ENCODE results near the gene LRR1. TPM values are rescaled to one million over a fixed set of nuclear protein-coding genes. Genes with fewer than 3 reads are reported as not detected.
A peak's percentile ranks its signal among the peaks of the same experiment; 100 is the strongest.

LRR1 gene
- total RNA-seq, 1 experiment from 2014 or later = 27.3 TPM

DNA sequence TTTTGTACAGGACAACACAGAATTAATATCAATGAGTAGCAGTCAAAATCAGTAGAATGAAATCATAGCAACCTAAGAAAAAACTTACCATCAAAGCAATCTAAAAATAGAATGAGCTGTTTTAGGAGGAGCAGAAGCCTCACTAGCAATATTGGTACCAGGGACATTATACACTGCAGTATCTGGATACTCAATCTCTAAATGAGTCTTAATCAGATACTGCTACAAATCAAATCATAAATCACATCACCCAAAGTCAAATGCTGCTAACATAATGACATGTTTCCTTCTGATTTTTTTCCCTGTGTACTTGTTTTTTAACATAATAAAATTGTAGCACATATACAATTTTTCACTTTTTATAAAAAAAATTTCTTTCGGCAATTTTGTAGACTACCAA, 20.6 kb upstream of the LRR1 start:
- H3K4me3 Mint-ChIP-seq (ENCODE audit: low read depth, unreplicated experiment) = no peak overlapping the region
- no peak overlapping the region for H3K27ac Mint-ChIP-seq (ENCODE audit: unreplicated experiment)
- peaks cover 42% of the 10 kb centered on the region for H3K36me3 Mint-ChIP-seq (ENCODE audit: insufficient read depth, unreplicated experiment)
- H3K9me3 Mint-ChIP-seq (ENCODE audit: low read depth, unreplicated experiment) = no peaks in the 10 kb centered on the region
- intact Hi-C loops (cut with micrococcal nuclease; ENCODE audit: unreplicated experiment) = no loop called here
- peaks cover 23% of the 10 kb centered on the region for H3K4me1 Mint-ChIP-seq (ENCODE audit: low read depth, unreplicated experiment)
- no peak for DNase-seq
- H3K27me3 Mint-ChIP-seq (ENCODE audit: unreplicated experiment) = no peaks in the 10 kb centered on the region
- TF ChIP-seq, protein P1, sequence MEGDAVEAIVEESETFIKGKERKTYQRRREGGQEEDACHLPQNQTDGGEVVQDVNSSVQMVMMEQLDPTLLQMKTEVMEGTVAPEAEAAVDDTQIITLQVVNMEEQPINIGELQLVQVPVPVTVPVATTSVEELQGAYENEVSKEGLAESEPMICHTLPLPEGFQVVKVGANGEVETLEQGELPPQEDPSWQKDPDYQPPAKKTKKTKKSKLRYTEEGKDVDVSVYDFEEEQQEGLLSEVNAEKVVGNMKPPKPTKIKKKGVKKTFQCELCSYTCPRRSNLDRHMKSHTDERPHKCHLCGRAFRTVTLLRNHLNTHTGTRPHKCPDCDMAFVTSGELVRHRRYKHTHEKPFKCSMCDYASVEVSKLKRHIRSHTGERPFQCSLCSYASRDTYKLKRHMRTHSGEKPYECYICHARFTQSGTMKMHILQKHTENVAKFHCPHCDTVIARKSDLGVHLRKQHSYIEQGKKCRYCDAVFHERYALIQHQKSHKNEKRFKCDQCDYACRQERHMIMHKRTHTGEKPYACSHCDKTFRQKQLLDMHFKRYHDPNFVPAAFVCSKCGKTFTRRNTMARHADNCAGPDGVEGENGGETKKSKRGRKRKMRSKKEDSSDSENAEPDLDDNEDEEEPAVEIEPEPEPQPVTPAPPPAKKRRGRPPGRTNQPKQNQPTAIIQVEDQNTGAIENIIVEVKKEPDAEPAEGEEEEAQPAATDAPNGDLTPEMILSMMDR (IDR thresholded peaks at IDR 0.05; ENCODE audit: unreplicated experiment) = no peak
- CTCF ChIA-PET = no interaction called here
- BruUV-seq (replicated peaks) = no TSS peak

DNA sequence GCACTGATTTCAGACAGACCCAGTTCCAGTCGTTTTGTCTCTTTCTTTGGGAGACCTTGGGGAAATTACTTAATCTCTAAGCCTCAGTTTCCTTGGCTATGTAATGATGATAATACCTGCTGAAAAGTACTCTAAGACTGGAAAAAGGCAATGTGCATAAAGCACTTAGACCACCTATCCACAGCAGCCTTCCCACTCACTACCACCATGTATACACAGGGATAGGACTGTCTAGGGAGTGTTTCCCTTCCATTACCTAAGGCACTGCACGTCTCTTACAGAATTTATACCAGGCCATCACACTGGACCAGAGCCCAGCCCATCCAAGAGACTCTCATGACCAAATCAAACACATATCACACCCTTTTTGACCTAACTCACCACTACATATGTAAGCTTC, 18.9 kb upstream of the LRR1 start:
- H3K36me3 Mint-ChIP-seq (ENCODE audit: insufficient read depth, unreplicated experiment) = peaks cover 59% of the 10 kb centered on the region

DNA sequence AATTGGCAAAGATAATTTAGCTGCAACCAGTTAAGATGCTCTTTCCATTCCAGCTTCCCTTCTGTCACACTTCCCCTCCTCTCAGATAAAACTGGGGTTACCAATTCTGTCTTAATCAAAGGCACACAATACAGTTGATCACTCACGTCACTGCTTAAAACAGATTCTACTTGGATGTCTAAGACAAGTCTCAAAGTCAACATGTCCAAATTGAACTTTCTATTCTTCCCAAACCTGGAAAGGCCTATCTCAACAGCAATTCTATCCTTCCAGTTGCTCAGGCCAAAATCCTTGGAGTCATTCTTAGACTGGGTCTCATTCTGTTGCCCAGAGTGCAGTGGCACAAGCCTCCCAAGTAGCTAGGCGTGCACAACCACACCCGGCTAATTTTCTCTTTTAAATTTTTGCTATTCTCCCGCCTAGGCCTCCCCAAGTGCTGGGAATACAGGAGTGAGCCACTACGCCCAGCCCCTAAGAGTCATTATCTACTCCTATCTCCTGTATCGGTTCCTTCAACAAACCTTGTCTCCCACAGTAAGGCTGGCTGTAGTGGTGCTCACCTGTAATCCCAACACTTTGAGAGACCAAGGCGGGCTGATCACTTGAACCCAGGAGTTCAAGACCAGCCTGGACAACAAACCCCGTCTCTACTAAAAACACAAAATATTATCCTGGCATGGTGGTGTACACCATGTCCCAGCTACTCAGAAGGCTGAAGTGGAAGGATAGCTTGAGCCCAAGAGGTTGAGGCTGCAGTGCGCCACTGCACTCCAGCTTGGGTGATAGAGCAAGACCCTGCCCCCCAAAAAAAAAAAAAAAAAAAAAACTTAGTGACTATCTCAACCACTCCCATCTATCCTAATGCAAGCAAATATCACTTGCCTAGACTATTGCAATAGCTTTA, 17.3 kb upstream of the LRR1 start:
- intact Hi-C loops (cut with micrococcal nuclease; ENCODE audit: unreplicated experiment) = no loop called here
- peak overlapping the region; percentile 32 for H3K27ac Mint-ChIP-seq (ENCODE audit: unreplicated experiment)
- no peaks in the 10 kb centered on the region for H3K27me3 Mint-ChIP-seq (ENCODE audit: unreplicated experiment)
- DNase-seq = no peak
- H3K4me1 Mint-ChIP-seq (ENCODE audit: low read depth, unreplicated experiment) = peaks cover 33% of the 10 kb centered on the region
- H3K36me3 Mint-ChIP-seq (ENCODE audit: insufficient read depth, unreplicated experiment) = peaks cover 75% of the 10 kb centered on the region
- BruUV-seq (replicated peaks) = no TSS peak
- no peaks in the 10 kb centered on the region for H3K9me3 Mint-ChIP-seq (ENCODE audit: low read depth, unreplicated experiment)
- TF ChIP-seq, protein P1 (IDR thresholded peaks at IDR 0.05; ENCODE audit: unreplicated experiment) = no peak
- CTCF ChIA-PET = no interaction called here
- peak overlapping the region; percentile 13 for H3K4me3 Mint-ChIP-seq (ENCODE audit: low read depth, unreplicated experiment)

More for the DNA sequence above, 18.9 kb upstream of the LRR1 start:
- Mint-ChIP-seq H3K27ac (ENCODE audit: unreplicated experiment) (peak overlapping the region; percentile 3), H3K4me1 (ENCODE audit: low read depth, unreplicated experiment) (peaks cover 33% of the 10 kb centered on the region), H3K9me3 (ENCODE audit: low read depth, unreplicated experiment) (no peaks in the 10 kb centered on the region), H3K4me3 (ENCODE audit: low read depth, unreplicated experiment) (no peak overlapping the region), H3K27me3 (ENCODE audit: unreplicated experiment) (no peaks in the 10 kb centered on the region)
- intact Hi-C loops (cut with micrococcal nuclease; ENCODE audit: unreplicated experiment) = no loop called here
- TF ChIP-seq, protein P1 (IDR thresholded peaks at IDR 0.05; ENCODE audit: unreplicated experiment) = no peak
- CTCF ChIA-PET = no interaction called here
- no peak for DNase-seq
- BruUV-seq (replicated peaks) = no TSS peak

DNA sequence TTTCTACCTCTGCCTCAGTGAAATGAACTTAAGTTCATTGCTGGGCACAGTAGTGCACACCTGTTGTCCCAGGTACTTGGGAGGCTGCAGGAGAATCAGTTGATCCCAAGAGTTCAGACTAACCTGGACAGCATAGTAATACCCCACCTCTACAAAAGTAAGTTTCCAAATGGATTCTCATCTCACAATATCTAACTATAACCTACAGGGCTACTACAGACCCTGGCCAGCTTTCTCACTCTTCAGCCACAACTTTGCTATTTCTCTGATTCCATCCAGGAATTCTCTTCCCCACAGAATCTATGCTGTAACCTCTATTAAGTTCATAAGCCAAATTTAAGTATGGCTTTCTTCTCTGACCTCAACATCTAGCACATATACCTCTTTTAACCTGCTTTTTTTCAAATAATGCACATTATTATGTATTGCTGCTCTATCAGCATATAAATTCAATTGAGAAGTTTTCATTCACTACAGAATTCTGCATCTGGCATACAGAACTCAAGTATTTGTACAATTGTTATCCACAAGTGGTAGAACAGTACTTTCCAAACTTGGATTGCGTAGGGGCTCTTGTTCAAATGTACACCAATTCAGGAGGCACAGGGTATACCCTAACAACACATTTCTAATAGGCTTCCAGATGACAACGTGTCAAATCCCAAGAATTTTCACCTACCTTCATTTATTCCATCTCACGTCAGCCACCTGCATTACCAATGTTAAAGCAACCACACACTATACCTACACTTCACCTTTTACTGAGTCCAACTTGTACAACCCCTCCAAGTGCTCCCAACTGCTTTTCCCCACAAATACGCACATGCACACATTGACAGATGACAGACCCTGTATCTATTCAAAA, 16.4 kb upstream of the LRR1 start:
- Mint-ChIP-seq H3K36me3 (ENCODE audit: insufficient read depth, unreplicated experiment) (peaks cover 74% of the 10 kb centered on the region), H3K4me1 (ENCODE audit: low read depth, unreplicated experiment) (peaks cover 33% of the 10 kb centered on the region), H3K27me3 (ENCODE audit: unreplicated experiment) (no peaks in the 10 kb centered on the region), H3K9me3 (ENCODE audit: low read depth, unreplicated experiment) (no peaks in the 10 kb centered on the region), H3K4me3 (ENCODE audit: low read depth, unreplicated experiment) (peak overlapping the region; percentile 13), H3K27ac (ENCODE audit: unreplicated experiment) (peak overlapping the region; percentile 32)
- TF ChIP-seq, protein P1 (IDR thresholded peaks at IDR 0.05; ENCODE audit: unreplicated experiment) = no peak
- no TSS peak for BruUV-seq (replicated peaks)
- intact Hi-C loops (cut with micrococcal nuclease; ENCODE audit: unreplicated experiment) = no loop called here
- CTCF ChIA-PET = no interaction called here
- no peak for DNase-seq
